ENCODE results near the gene SLC8A1.

The SLC8A1 gene

GRCh38 chr2:40388161-40388560 is 63.7 kb downstream of the SLC8A1 start (continued):
- TF ChIP-seq POU6F1 (CRISPR knock-in tag; IDR thresholded peaks at IDR 0.05; ENCODE audit: borderline replicate concordance, low read depth) (no peak), ZFP30 (CRISPR knock-in tag; IDR thresholded peaks at IDR 0.05) (no peak), TCF4 (CRISPR knock-in tag; IDR thresholded peaks at IDR 0.05; ENCODE audit: borderline replicate concordance) (no peak)

DNA sequence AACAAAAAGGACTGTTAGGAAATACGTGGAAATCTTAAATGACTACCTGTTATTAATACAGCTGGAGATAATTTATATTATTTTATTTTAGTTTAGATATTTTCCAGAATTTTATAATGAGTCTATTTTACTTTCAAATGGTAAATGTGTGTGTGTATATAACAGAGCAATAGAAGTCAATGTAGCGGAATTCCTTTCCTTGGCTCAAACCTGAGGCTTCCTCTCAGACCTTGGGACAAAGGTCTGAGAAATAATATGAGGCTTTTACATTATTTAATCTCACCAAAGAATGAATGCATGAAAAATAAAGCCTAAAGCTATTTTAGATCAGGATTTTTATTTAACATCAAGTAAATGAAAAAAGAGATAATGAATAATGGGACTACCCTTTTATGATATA is 65.7 kb downstream of the SLC8A1 start:
- no peak for ATAC-seq
- TF ChIP-seq, protein P1, sequence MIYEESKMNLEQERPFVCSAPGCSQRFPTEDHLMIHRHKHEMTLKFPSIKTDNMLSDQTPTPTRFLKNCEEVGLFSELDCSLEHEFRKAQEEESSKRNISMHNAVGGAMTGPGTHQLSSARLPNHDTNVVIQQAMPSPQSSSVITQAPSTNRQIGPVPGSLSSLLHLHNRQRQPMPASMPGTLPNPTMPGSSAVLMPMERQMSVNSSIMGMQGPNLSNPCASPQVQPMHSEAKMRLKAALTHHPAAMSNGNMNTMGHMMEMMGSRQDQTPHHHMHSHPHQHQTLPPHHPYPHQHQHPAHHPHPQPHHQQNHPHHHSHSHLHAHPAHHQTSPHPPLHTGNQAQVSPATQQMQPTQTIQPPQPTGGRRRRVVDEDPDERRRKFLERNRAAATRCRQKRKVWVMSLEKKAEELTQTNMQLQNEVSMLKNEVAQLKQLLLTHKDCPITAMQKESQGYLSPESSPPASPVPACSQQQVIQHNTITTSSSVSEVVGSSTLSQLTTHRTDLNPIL (CRISPR knock-in tag; IDR thresholded peaks at IDR 0.05; ENCODE audit: low read depth): no peak
- TF ChIP-seq ZNF565 (CRISPR knock-in tag; conservative IDR thresholded peaks at IDR 0.05; ENCODE audit: low read depth) (no peak), ISL1 (CRISPR knock-in tag; IDR thresholded peaks at IDR 0.05) (no peak), OSR1 (CRISPR knock-in tag; IDR thresholded peaks at IDR 0.05) (no peak), RARB (CRISPR knock-in tag; IDR thresholded peaks at IDR 0.05) (no peak), ESRRG (CRISPR knock-in tag; IDR thresholded peaks at IDR 0.05) (no peak), ARNTL (CRISPR knock-in tag; IDR thresholded peaks at IDR 0.05; ENCODE audit: borderline replicate concordance, low read depth) (no peak), ZFP30 (CRISPR knock-in tag; IDR thresholded peaks at IDR 0.05) (no peak), TCF4 (CRISPR knock-in tag; IDR thresholded peaks at IDR 0.05; ENCODE audit: borderline replicate concordance) (no peak), ZFP3 (CRISPR knock-in tag; IDR thresholded peaks at IDR 0.05) (no peak)
- TF ChIP-seq, protein P2, sequence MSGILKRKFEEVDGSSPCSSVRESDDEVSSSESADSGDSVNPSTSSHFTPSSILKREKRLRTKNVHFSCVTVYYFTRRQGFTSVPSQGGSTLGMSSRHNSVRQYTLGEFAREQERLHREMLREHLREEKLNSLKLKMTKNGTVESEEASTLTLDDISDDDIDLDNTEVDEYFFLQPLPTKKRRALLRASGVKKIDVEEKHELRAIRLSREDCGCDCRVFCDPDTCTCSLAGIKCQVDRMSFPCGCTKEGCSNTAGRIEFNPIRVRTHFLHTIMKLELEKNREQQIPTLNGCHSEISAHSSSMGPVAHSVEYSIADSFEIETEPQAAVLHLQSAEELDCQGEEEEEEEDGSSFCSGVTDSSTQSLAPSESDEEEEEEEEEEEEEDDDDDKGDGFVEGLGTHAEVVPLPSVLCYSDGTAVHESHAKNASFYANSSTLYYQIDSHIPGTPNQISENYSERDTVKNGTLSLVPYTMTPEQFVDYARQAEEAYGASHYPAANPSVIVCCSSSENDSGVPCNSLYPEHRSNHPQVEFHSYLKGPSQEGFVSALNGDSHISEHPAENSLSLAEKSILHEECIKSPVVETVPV (CRISPR knock-in tag; IDR thresholded peaks at IDR 0.05): no peak

DNA sequence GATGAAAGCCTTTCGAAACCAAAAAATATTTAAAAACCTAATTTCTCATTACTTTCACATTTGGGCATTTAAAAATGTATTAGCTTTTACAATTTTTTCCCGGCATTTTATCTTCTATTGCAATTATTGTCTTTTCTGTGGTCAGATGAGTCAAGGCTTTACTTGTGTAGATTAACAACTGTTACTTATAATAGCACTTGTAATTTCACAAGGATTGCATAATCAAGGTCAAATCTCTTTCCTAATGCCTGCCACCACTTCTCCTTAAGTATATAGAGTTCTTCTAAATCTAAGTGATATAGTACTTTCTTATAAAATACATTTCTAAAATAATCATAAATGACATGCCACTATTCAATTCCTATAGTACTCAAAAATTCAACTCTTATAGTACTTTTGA is 67.2 kb downstream of the SLC8A1 start:
- ATAC-seq: no peak
- peak; percentile 70 for TF ChIP-seq ISL1 (CRISPR knock-in tag; IDR thresholded peaks at IDR 0.05)
- TF ChIP-seq OSR1 (CRISPR knock-in tag; IDR thresholded peaks at IDR 0.05): no peak

DNA sequence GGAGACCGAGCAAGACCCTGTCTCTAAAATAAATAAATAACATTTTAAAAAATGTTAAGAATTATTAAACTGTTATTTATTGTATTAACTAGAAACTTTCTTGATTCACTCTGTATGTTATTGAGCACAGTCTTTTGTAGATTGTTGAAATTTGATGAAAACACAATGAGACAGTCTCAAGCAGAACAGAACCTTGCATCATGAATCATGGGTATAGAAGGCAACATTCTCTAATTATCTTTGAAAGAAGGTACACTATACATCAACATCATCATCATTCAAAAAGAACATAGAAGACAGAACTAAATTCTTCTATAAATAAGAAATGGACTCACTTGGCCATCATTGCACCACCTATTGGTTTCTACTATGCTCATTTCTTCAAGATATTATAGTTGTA is 67.7 kb downstream of the SLC8A1 start:
- TF ChIP-seq ESRRG (CRISPR knock-in tag; IDR thresholded peaks at IDR 0.05): no peak
- TF ChIP-seq ZC3H10 (CRISPR knock-in tag; IDR thresholded peaks at IDR 0.05): no peak
- TF ChIP-seq ZFP3 (CRISPR knock-in tag; IDR thresholded peaks at IDR 0.05): no peak
- TF ChIP-seq SNAI2 (CRISPR knock-in tag; IDR thresholded peaks at IDR 0.05): no peak
- TF ChIP-seq TCF4 (CRISPR knock-in tag; IDR thresholded peaks at IDR 0.05; ENCODE audit: borderline replicate concordance): no peak
- no peak for ATAC-seq

GRCh38 chr2:40380721-40381120 is 71.2 kb downstream of the SLC8A1 start:
- no peak for ATAC-seq
- TF ChIP-seq RARB (CRISPR knock-in tag; IDR thresholded peaks at IDR 0.05) (no peak), ZNF565 (CRISPR knock-in tag; conservative IDR thresholded peaks at IDR 0.05; ENCODE audit: low read depth) (no peak), TCF4 (CRISPR knock-in tag; IDR thresholded peaks at IDR 0.05; ENCODE audit: borderline replicate concordance) (no peak), OSR1 (CRISPR knock-in tag; IDR thresholded peaks at IDR 0.05) (no peak), POU6F1 (CRISPR knock-in tag; IDR thresholded peaks at IDR 0.05; ENCODE audit: borderline replicate concordance, low read depth) (no peak)
- TF ChIP-seq, protein P3, sequence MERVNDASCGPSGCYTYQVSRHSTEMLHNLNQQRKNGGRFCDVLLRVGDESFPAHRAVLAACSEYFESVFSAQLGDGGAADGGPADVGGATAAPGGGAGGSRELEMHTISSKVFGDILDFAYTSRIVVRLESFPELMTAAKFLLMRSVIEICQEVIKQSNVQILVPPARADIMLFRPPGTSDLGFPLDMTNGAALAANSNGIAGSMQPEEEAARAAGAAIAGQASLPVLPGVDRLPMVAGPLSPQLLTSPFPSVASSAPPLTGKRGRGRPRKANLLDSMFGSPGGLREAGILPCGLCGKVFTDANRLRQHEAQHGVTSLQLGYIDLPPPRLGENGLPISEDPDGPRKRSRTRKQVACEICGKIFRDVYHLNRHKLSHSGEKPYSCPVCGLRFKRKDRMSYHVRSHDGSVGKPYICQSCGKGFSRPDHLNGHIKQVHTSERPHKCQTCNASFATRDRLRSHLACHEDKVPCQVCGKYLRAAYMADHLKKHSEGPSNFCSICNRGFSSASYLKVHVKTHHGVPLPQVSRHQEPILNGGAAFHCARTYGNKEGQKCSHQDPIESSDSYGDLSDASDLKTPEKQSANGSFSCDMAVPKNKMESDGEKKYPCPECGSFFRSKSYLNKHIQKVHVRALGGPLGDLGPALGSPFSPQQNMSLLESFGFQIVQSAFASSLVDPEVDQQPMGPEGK (CRISPR knock-in tag; IDR thresholded peaks at IDR 0.05; ENCODE audit: borderline replicate concordance): no peak
- TF ChIP-seq, protein P1 (CRISPR knock-in tag; IDR thresholded peaks at IDR 0.05; ENCODE audit: low read depth): no peak

Data from SK-N-SH treated with all-trans-retinoic acid at 6 μM for 48 hours (cell line).